Peyer's patch (tissue), 4 donors: Measurements from ENCODE around the gene CDC42EP2. TPM values are rescaled to one million over a fixed set of nuclear protein-coding genes. Genes with fewer than 3 reads are reported as not detected.

ENCODE experiments used
- DNase-seq, 3 donors: peaks; one replicate each; pipeline ENCODE4 v3.0.0-alpha.2; 2017 to 2019
- H3K27ac ChIP-seq, 4 donors: fragments of 200-600 bp; sonication (generic); one replicate each; pipeline ENCODE4 v1.5.1; 2016 to 2019
- H3K27me3 ChIP-seq, 2 donors: fragments of 200-600 bp; sonication (generic); one replicate each; pipeline ENCODE4 v1.5.1; 2019
- H3K36me3 ChIP-seq, 3 donors: fragments of 200-600 bp; sonication (generic); one replicate each; pipeline ENCODE4 v1.5.1; 2016 to 2019
- H3K4me1 ChIP-seq, 4 donors: fragments of 200-600 bp; sonication (generic); one replicate each; pipeline ENCODE4 v1.5.1; 2016 to 2019
- H3K4me3 ChIP-seq, 4 donors: fragments of 200-600 bp; sonication (generic); 1 replicate in 3 of 4; 2 replicates in 1 of 4; pipeline ENCODE4 v1.5.1; 2016 to 2019; ENCODE audit warnings: mild to moderate bottlenecking in 1 of 4
- H3K9me3 ChIP-seq, 4 donors: fragments of 200-600 bp; sonication (generic); one replicate each; pipeline ENCODE4 v1.5.1; 2016 to 2019; ENCODE audit warnings: mild to moderate bottlenecking in 1 of 4
- CTCF ChIP-seq, 6 experiments: fragments of 450-650 bp in 4 of 6; fragments of 200-600 bp in 2 of 6; sonication (generic) in 1 of 6; IDR thresholded peaks; one replicate each; pipeline ENCODE4 v1.5.1; 2017 to 2019; ENCODE audit warnings: antibody characterized with exemption in 6 of 6, mild to moderate bottlenecking in 3 of 6, moderate library complexity in 1 of 6
- POLR2A ChIP-seq, 2 donors: fragments of 450-650 bp; IDR thresholded peaks; one replicate each; pipeline ENCODE4 v1.5.1; 2017; ENCODE audit warnings: antibody characterized with exemption in 2 of 2, mild to moderate bottlenecking in 2 of 2, moderate library complexity in 2 of 2
- total RNA-seq, 4 donors: library from RNA; depleted of rRNA; stranded (reverse); fragments of >200 nt; gene quantifications; one replicate each; pipeline ENCODE4 v1.1.0, GENCODE V29; 2016

Gene CDC42EP2
- 10 to 100 TPM; 13.2 to 26.9 (median 24.7) TPM for total RNA-seq

GRCh38 chr11:65314501-65315203 is at the start of gene CDC42EP2:
Gene CDC42EP2, plus strand, starts transcription at chr11:65314866. Its CDS starts 6,033 bp downstream, at chr11:65320899.
- H3K4me3 ChIP-seq: peak within 1 kb of the TSS; percentile 69 to 93 (median 76)
- H3K9me3 ChIP-seq: no peaks in the 10 kb centered on the region
- TF ChIP-seq CTCF (IDR thresholded peaks at IDR 0.05): peak in 2 of 6 experiments; percentile 6 to 21
- TF ChIP-seq POLR2A (IDR thresholded peaks at IDR 0.05): peak; percentile 62 to 75
- peak within 1 kb of the TSS; percentile 75 to 93 (median 85) for H3K27ac ChIP-seq
- peak; percentile 70 to 96 (median 93) for DNase-seq
- no peaks in the 10 kb centered on the region for H3K36me3 ChIP-seq
- H3K27me3 ChIP-seq: no peaks in the 10 kb centered on the region
- H3K4me1 ChIP-seq: peaks cover 0 to 64% (median 8%) of the 10 kb centered on the region in 4 donors

DNA sequence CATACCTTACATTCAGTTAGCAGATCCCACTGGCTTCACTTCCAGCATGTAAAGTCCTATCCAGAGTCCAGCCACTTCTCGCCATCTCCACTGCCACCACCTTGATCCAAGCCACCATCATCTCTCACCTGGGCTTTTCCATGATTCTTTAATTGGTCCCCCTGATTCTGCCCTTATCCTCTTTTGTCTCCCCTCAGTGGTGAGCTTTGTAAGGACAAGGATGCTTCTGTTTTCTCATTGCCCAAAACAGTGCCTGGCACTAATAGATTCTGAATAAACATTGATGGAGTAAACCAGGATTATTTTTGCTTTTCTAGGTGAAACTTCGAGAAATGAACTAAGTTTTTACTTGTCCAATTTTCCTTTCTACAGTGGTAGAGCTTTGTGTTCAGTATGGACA is 48.5 kb upstream of the CDC42EP2 start:
- Histone ChIP-seq H3K27me3 (no peaks in the 10 kb centered on the region), H3K36me3 (peaks cover 0 to 13% (median 0%) of the 10 kb centered on the region in 3 donors), H3K27ac (no peak overlapping the region), H3K4me1 (peaks cover 0 to 14% (median 7%) of the 10 kb centered on the region in 4 donors), H3K4me3 (no peak overlapping the region), H3K9me3 (no peaks in the 10 kb centered on the region)
- TF ChIP-seq POLR2A (IDR thresholded peaks at IDR 0.05): no peak
- peak in 3 of 6 experiments; percentile 31 to 42 (median 41) for TF ChIP-seq CTCF (IDR thresholded peaks at IDR 0.05)
- no peak for DNase-seq

GRCh38 chr11:65274735-65275682 is 39.7 kb upstream of the CDC42EP2 start:
- peak in 2 of 3 donors; percentile 37 to 86 for DNase-seq
- no peaks in the 10 kb centered on the region for H3K9me3 ChIP-seq
- TF ChIP-seq POLR2A (IDR thresholded peaks at IDR 0.05) (no peak), CTCF (IDR thresholded peaks at IDR 0.05) (peak; percentile 17 to 98 (median 85))
- peak overlapping the region in 2 of 4 donors; percentile 11 to 21 for H3K4me3 ChIP-seq
- H3K27me3 ChIP-seq: no peaks in the 10 kb centered on the region
- H3K27ac ChIP-seq: peak overlapping the region in 2 of 4 donors; percentile 65 to 80
- H3K4me1 ChIP-seq: peaks cover 0 to 12% (median 0%) of the 10 kb centered on the region in 4 donors
- peaks cover 0 to 7% (median 0%) of the 10 kb centered on the region in 3 donors for H3K36me3 ChIP-seq

DNA sequence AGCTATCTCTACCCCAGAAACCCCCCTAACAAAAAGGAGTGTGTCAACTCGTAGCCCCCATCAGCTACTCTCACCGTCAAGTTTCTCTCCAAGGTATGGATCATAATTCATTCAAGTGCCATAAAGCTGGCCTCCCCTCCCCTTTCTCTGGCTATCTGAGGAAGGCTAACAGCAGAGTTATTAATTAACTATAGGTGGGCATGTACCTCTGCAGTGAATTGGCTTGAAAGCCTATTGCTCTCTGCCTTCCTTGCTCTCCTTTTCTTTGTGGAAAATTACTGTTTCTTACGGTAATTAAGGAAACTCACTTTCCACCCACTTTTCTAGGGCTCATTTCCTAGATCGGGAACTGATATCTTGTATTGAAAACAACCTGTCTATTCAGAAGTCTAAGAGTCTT is 38.8 kb upstream of the CDC42EP2 start:
- TF ChIP-seq POLR2A (IDR thresholded peaks at IDR 0.05): no peak
- TF ChIP-seq CTCF (IDR thresholded peaks at IDR 0.05): no peak
- H3K4me3 ChIP-seq: peak overlapping the region in 2 of 4 donors; percentile 11 to 21
- no peak for DNase-seq

GRCh38 chr11:65277631-65278277 is 36.9 kb upstream of the CDC42EP2 start:
- DNase-seq: no peak
- Histone ChIP-seq H3K4me1 (peaks cover 0 to 12% (median 0%) of the 10 kb centered on the region in 4 donors), H3K27ac (no peak overlapping the region), H3K27me3 (no peaks in the 10 kb centered on the region), H3K4me3 (no peak overlapping the region), H3K9me3 (no peaks in the 10 kb centered on the region), H3K36me3 (peaks cover 0 to 18% (median 0%) of the 10 kb centered on the region in 3 donors)
- TF ChIP-seq CTCF (IDR thresholded peaks at IDR 0.05) (no peak), POLR2A (IDR thresholded peaks at IDR 0.05) (no peak)

More for the DNA sequence above, 38.8 kb upstream of the CDC42EP2 start:
- peak overlapping the region in 3 of 4 donors; percentile 9 to 80 (median 65) for H3K27ac ChIP-seq
- H3K36me3 ChIP-seq: no peaks in the 10 kb centered on the region
- no peaks in the 10 kb centered on the region for H3K9me3 ChIP-seq
- H3K27me3 ChIP-seq: no peaks in the 10 kb centered on the region
- peaks cover 0 to 12% (median 0%) of the 10 kb centered on the region in 4 donors for H3K4me1 ChIP-seq
